AG04450 (cell line): ENCODE results near the gene RPS27L. TPM values are rescaled to one million over a fixed set of nuclear protein-coding genes. Genes with fewer than 3 reads are reported as not detected.

Experiments used
- CTCF ChIA-PET: fragments of 300-600, 350-600 bp; formaldehyde crosslinking; extraction: SDS; loops from one replicate; lab custom pipeline; 2022; ENCODE audit warnings: antibody characterized with exemption, inconsistent platforms; lab: Charles Lee
- POLR2A ChIA-PET: fragments of 350-600 bp; formaldehyde crosslinking; extraction: SDS; loops from one replicate; lab custom pipeline; 2021; ENCODE audit warnings: antibody characterized with exemption, inconsistent platforms; lab: Yijun Ruan, JAX
- DNase-seq: peaks from one replicate; pipeline ENCODE4 v3.0.0-alpha.2; 2011; ENCODE audit warnings: low read depth, low spot score
- H3K27ac ChIP-seq: one replicate; pipeline ENCODE4 v1.5.1; 2012; ENCODE audit warnings: low read depth, low read length, control low read depth
- H3K27me3 ChIP-seq: one replicate; pipeline ENCODE4 v1.6.0; 2012; ENCODE audit warnings: low read length; ENCODE audit not compliant: control insufficient read depth, insufficient read depth
- H3K4me3 ChIP-seq: 2 replicates; pipeline ENCODE4 v1.5.1; 2011; ENCODE audit warnings: mild to moderate bottlenecking, low read depth, low read length, control low read depth
- H3K9me3 ChIP-seq: 2 replicates; pipeline ENCODE4 v1.5.1; 2012; ENCODE audit warnings: low read length; ENCODE audit not compliant: control insufficient read depth, insufficient read depth
- CTCF ChIP-seq: IDR thresholded peaks from 2 replicates; pipeline ENCODE4 v1.5.1; 2011; ENCODE audit warnings: low read depth, low read length, control low read depth, inconsistent platforms
- polyA plus RNA-seq: library from polyadenylated mRNA; depleted of rRNA; stranded (reverse); fragments of >200 nt; gene quantifications from 2 replicates; pipeline ENCODE4 v1.2.3, GENCODE V29; 2011

The RPS27L gene
- polyA plus RNA-seq, 1 experiment = 610 TPM

- POLR2A ChIA-PET = interaction anchor here (0.7 kb wide), 1 partner anchor 72 kb away, joined by 6 read pairs; no protein-coding TSS in a partner anchor
- TF ChIP-seq CTCF = no peak
- H3K9me3 ChIP-seq = peaks cover 8% of the 10 kb centered on the region; the same call in 1 of the 2 replicates
- no peak overlapping the region for H3K4me3 ChIP-seq
- no peaks in the 10 kb centered on the region for H3K27me3 ChIP-seq
- no peak for DNase-seq
- H3K27ac ChIP-seq = no peak overlapping the region
- CTCF ChIA-PET = no interaction called here
Measured at GRCh38 chr15:63114465-63114864, 42.8 kb downstream of the RPS27L start.

GRCh38 chr15:63112871-63113270 is 44.4 kb downstream of the RPS27L start:
- no peak overlapping the region for H3K4me3 ChIP-seq
- POLR2A ChIA-PET = interaction anchor here (0.6 kb wide), 1 partner anchor 46 kb away, joined by 3 read pairs; no protein-coding TSS in a partner anchor
- no peaks in the 10 kb centered on the region for H3K27me3 ChIP-seq
- CTCF ChIA-PET = no interaction called here
- peaks cover 7% of the 10 kb centered on the region; the same call in 1 of the 2 replicates for H3K9me3 ChIP-seq
- no peak for DNase-seq
- no peak for TF ChIP-seq CTCF
- H3K27ac ChIP-seq = no peak overlapping the region

- no peaks in the 10 kb centered on the region for H3K27me3 ChIP-seq
- no peak for TF ChIP-seq CTCF
- H3K27ac ChIP-seq = no peak overlapping the region
- POLR2A ChIA-PET = no interaction called here
- no peak overlapping the region for H3K4me3 ChIP-seq
- H3K9me3 ChIP-seq = peaks cover 7% of the 10 kb centered on the region; the same call in 1 of the 2 replicates
- CTCF ChIA-PET = interaction anchor here (1.0 kb wide), 1 partner anchor 22 kb away, joined by 3 read pairs; no protein-coding TSS in a partner anchor
- DNase-seq = no peak
Measured at GRCh38 chr15:63111481-63111880, 45.8 kb downstream of the RPS27L start.

GRCh38 chr15:63110428-63111026 is 46.8 kb downstream of the RPS27L start:
- H3K4me3 ChIP-seq = no peak overlapping the region
- peaks cover 10% of the 10 kb centered on the region; the same call in 1 of the 2 replicates for H3K9me3 ChIP-seq
- TF ChIP-seq CTCF = no peak
- no peak for DNase-seq
- no peak overlapping the region for H3K27ac ChIP-seq
- POLR2A ChIA-PET = interaction anchor here (0.6 kb wide), 2 partner anchors 21 to 57 kb away, joined by 3 read pairs; no protein-coding TSS in a partner anchor
- H3K27me3 ChIP-seq = no peaks in the 10 kb centered on the region
- CTCF ChIA-PET = interaction anchor here (1.0 kb wide), 2 partner anchors 16 to 21 kb away, joined by 3 to 4 read pairs; no protein-coding TSS in a partner anchor

GRCh38 chr15:63109920-63110319 is 47.4 kb downstream of the RPS27L start:
- ChIA-PET CTCF (no interaction called here), POLR2A (no interaction called here)
- H3K27me3 ChIP-seq = no peaks in the 10 kb centered on the region
- TF ChIP-seq CTCF = no peak
- peaks cover 15% of the 10 kb centered on the region; the same call in 1 of the 2 replicates for H3K9me3 ChIP-seq
- H3K4me3 ChIP-seq = no peak overlapping the region
- no peak overlapping the region for H3K27ac ChIP-seq
- no peak for DNase-seq
